ENCODE measurements around the gene DHX40. TPM values are rescaled to one million over a fixed set of nuclear protein-coding genes. Genes with fewer than 3 reads are reported as not detected.
"Not testable (repeated sequence)": the region's sequence is repeated elsewhere in the genome, so short reads cannot be mapped to it uniquely, and the experiment has no call there.

The DHX40 gene, protein sequence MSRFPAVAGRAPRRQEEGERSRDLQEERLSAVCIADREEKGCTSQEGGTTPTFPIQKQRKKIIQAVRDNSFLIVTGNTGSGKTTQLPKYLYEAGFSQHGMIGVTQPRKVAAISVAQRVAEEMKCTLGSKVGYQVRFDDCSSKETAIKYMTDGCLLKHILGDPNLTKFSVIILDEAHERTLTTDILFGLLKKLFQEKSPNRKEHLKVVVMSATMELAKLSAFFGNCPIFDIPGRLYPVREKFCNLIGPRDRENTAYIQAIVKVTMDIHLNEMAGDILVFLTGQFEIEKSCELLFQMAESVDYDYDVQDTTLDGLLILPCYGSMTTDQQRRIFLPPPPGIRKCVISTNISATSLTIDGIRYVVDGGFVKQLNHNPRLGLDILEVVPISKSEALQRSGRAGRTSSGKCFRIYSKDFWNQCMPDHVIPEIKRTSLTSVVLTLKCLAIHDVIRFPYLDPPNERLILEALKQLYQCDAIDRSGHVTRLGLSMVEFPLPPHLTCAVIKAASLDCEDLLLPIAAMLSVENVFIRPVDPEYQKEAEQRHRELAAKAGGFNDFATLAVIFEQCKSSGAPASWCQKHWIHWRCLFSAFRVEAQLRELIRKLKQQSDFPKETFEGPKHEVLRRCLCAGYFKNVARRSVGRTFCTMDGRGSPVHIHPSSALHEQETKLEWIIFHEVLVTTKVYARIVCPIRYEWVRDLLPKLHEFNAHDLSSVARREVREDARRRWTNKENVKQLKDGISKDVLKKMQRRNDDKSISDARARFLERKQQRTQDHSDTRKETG
- 10 to 100 TPM; 21.6 to 51.7 (median 32.6) TPM for total RNA-seq

- DNase-seq (ENCODE audit: low spot score), result peak; percentile 90
- peak; percentile 96 for ATAC-seq (ENCODE audit: low FRiP score)
- TF ChIP-seq CTCF (IDR thresholded peaks at IDR 0.05), result no peak
Observed at GRCh38 chr17:59565171-59565958, at the start of gene DHX40. DHX40 (plus strand) TSS chr17:59565610; CDS start chr17:59565672, 62 bp downstream.

DNA sequence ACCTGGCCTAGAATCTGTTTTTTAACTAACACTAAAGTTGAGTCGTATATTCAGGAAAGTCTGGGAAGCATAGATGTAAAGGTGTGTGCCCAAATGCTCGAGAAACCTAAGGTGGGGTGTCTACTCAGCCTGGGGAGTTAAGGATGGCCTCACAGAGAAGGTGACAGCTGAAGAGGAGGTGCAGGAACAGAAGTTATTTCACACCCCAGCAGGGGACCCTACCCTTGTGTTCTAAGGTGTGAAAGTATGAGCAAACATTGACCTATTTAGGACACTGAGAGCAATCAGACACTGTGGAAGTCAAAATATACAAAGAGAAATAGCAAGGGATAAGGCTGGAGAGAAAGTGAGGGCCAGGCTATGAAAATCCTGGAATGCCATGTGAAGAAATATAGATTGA, 49.0 kb upstream of the DHX40 start:
- DNase-seq (ENCODE audit: low spot score), result no peak
- no peak for TF ChIP-seq CTCF (IDR thresholded peaks at IDR 0.05)
- no peak for ATAC-seq (ENCODE audit: low FRiP score)

GRCh38 chr17:59519132-59519531, 46.3 kb upstream of the DHX40 start:
- no peak for TF ChIP-seq CTCF (IDR thresholded peaks at IDR 0.05)
- ATAC-seq (ENCODE audit: low FRiP score) (no peak), DNase-seq (ENCODE audit: low spot score) (no peak)

- ATAC-seq (ENCODE audit: low FRiP score) (no peak), DNase-seq (ENCODE audit: low spot score) (no peak)
- TF ChIP-seq CTCF (IDR thresholded peaks at IDR 0.05), result no peak
Observed at GRCh38 chr17:59520251-59520650, 45.2 kb upstream of the DHX40 start.

DNA sequence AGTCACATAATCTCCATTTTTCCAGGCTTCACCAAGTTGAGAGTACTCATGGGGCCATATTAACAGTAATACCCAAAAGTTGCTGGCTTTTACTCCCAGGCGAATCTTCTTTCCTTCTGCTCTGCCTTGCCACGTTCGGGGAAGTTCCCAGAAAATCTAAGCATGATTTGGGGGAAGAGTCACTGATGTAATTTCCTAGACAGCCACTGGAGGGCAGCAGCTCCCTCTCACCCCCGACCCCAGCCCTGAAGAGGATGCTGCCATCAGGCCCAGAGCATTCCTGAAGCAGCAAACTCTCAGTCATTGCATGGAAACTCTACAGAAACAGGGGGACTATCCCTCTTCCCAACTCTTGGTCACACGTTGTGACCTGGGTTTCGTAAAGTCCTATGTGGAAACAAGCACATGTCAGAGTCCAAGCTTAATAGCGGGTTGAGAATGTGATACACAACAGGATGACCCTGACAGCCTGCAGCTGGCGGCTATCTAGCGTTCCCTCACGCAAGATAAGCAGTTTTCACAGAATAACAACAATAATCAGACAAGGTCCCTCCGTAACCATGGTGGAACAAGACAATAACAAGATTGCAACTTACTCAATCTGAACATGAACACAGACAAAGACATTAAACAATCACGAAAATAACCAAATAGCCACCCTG, 43.8 kb upstream of the DHX40 start:
- TF ChIP-seq CTCF (IDR thresholded peaks at IDR 0.05), result peak in 2 of 3 donors; percentile 49 to 63
- DNase-seq (ENCODE audit: low spot score) (no peak), ATAC-seq (ENCODE audit: low FRiP score) (peak; percentile 84)

- not testable (repeated sequence) for ATAC-seq (ENCODE audit: low FRiP score); DNase-seq (ENCODE audit: low spot score)
Observed at GRCh38 chr17:59524930-59525329, 40.5 kb upstream of the DHX40 start.
